WTC11 (cell line): Measurements from ENCODE around the gene FOXA2. TPM values are rescaled to one million over a fixed set of nuclear protein-coding genes. Genes with fewer than 3 reads are reported as not detected.

ENCODE experiments used
- ATAC-seq: fragments of 200-7000 bp; cut with Tn5 transposase; 2 replicates; pipeline ENCODE4 v1.10.0; 2021; ENCODE audit warnings: mild to moderate bottlenecking, moderate library complexity
- CTCF ChIA-PET: fragments of 300-600 bp; sonication (Branson Sonifier 250); formaldehyde crosslinking; loops from one replicate; lab custom pipeline; 2021; ENCODE audit warnings: antibody characterized with exemption; lab: Charles Lee
- POLR2A ChIA-PET: fragments of 350-600 bp; sonication (Branson Sonifier 250); formaldehyde crosslinking; loops from one replicate; lab custom pipeline; 2021; ENCODE audit warnings: antibody characterized with exemption; lab: Charles Lee
- DNase-seq: peaks from one replicate; pipeline ENCODE4 v3.0.0; 2021; ENCODE audit warnings: low spot score
- H3K27ac Mint-ChIP-seq: 2 replicates; pipeline ENCODE4 v1.8.0; 2021; ENCODE audit warnings: mixed read lengths
- H3K27me3 Mint-ChIP-seq: 2 replicates; pipeline ENCODE4 v1.8.0; 2021; ENCODE audit warnings: low read depth, mild to moderate bottlenecking, moderate library complexity, mixed read lengths
- H3K36me3 Mint-ChIP-seq: 2 replicates; pipeline ENCODE4 v1.8.0; 2021; ENCODE audit warnings: mixed read lengths
- H3K4me1 Mint-ChIP-seq: 2 replicates; pipeline ENCODE4 v1.8.0; 2022; ENCODE audit warnings: mixed read lengths
- H3K4me3 Mint-ChIP-seq: 2 replicates; pipeline ENCODE4 v1.8.0; 2021; ENCODE audit warnings: mild to moderate bottlenecking, moderate library complexity, mixed read lengths
- H3K9me3 Mint-ChIP-seq: 2 replicates; pipeline ENCODE4 v1.8.0; 2021; ENCODE audit warnings: mixed read lengths
- AFF4 ChIP-seq: sonication (generic); formaldehyde crosslinking; IDR thresholded peaks from 2 replicates; pipeline ENCODE4 v1.8.1; 2023; ENCODE audit warnings: mild to moderate bottlenecking, missing genetic modification reagents, borderline replicate concordance
- CBFB ChIP-seq: sonication (generic); formaldehyde crosslinking; IDR thresholded peaks from 2 replicates; pipeline ENCODE4 v1.8.1; 2022; ENCODE audit warnings: mild to moderate bottlenecking, low read depth, missing genetic modification reagents
- CREB1 ChIP-seq: sonication (generic); formaldehyde crosslinking; IDR thresholded peaks from 2 replicates; pipeline ENCODE4 v1.8.0; 2023; ENCODE audit warnings: mild to moderate bottlenecking, missing genetic modification reagents
- CREM ChIP-seq: sonication (generic); formaldehyde crosslinking; IDR thresholded peaks from 2 replicates; pipeline ENCODE4 v1.8.1; 2022; ENCODE audit warnings: mild to moderate bottlenecking, missing genetic modification reagents, moderate library complexity
- CTCF ChIP-seq: fragments of 200-600 bp; IDR thresholded peaks from 2 replicates; pipeline ENCODE4 v1.8.0; 2022; ENCODE audit warnings: antibody characterized with exemption
- ELF4 ChIP-seq: sonication (generic); formaldehyde crosslinking; IDR thresholded peaks from 2 replicates; pipeline ENCODE4 v1.8.1; 2022; ENCODE audit warnings: low read depth, mild to moderate bottlenecking, moderate library complexity, missing genetic modification reagents
- FOXK1 ChIP-seq: sonication (generic); formaldehyde crosslinking; IDR thresholded peaks from 2 replicates; pipeline ENCODE4 v1.8.0; 2022; ENCODE audit warnings: mild to moderate bottlenecking, moderate library complexity, missing genetic modification reagents
- GABPB1 ChIP-seq: sonication (generic); formaldehyde crosslinking; IDR thresholded peaks from 2 replicates; pipeline ENCODE4 v1.8.1; 2023; ENCODE audit warnings: mild to moderate bottlenecking, missing genetic modification reagents
- IRF2 ChIP-seq: sonication (generic); formaldehyde crosslinking; IDR thresholded peaks from 2 replicates; pipeline ENCODE4 v1.8.0; 2022; ENCODE audit warnings: low read depth, missing genetic modification reagents, borderline replicate concordance
- NFYB ChIP-seq: sonication (generic); formaldehyde crosslinking; conservative IDR thresholded peaks from 2 replicates; pipeline ENCODE4 v1.8.0; 2022; ENCODE audit warnings: low read depth, missing genetic modification reagents
- NR1H2 ChIP-seq: sonication (generic); formaldehyde crosslinking; IDR thresholded peaks from 2 replicates; pipeline ENCODE4 v1.9.0; 2021; ENCODE audit warnings: mild to moderate bottlenecking, moderate library complexity, missing genetic modification reagents
- OVOL2 ChIP-seq: fragments of 250-450 bp; sonication (Bioruptor Pico); IDR thresholded peaks from 2 replicates; pipeline ENCODE4 v1.9.0; 2021; ENCODE audit warnings: mild to moderate bottlenecking, borderline replicate concordance
- RORB ChIP-seq: fragments of 250-450 bp; sonication (Bioruptor Pico); IDR thresholded peaks from 2 replicates; pipeline ENCODE4 v1.9.0; 2021; ENCODE audit warnings: mild to moderate bottlenecking
- TEAD1 ChIP-seq: sonication (generic); formaldehyde crosslinking; IDR thresholded peaks from 2 replicates; pipeline ENCODE4 v1.8.0; 2022; ENCODE audit warnings: mild to moderate bottlenecking, missing genetic modification reagents
- ZBTB21 ChIP-seq: sonication (generic); formaldehyde crosslinking; IDR thresholded peaks from 2 replicates; pipeline ENCODE4 v1.8.1; 2023; ENCODE audit warnings: mild to moderate bottlenecking, missing genetic modification reagents, borderline replicate concordance
- ZNF121 ChIP-seq: sonication (generic); formaldehyde crosslinking; IDR thresholded peaks from 2 replicates; pipeline ENCODE4 v1.8.0; 2023; ENCODE audit warnings: missing genetic modification reagents
- ZNF423 ChIP-seq: fragments of 250-450 bp; sonication (Bioruptor Pico); IDR thresholded peaks from 2 replicates; pipeline ENCODE4 v2.1.2; 2022; ENCODE audit warnings: mild to moderate bottlenecking, moderate library complexity
- total RNA-seq: library from RNA; stranded (reverse); gene quantifications from 3 replicates; pipeline ENCODE4 v1.2.3, GENCODE V29; 2021
- TF ChIP-seq, protein P1 (sequence below): sonication (generic); formaldehyde crosslinking; IDR thresholded peaks from 2 replicates; pipeline ENCODE4 v1.8.1; 2022; ENCODE audit warnings: mild to moderate bottlenecking, missing genetic modification reagents, moderate library complexity, borderline replicate concordance
- TF ChIP-seq, protein P2 (sequence below): sonication (generic); formaldehyde crosslinking; IDR thresholded peaks from 2 replicates; pipeline ENCODE4 v1.8.0; 2022; ENCODE audit warnings: mild to moderate bottlenecking, missing genetic modification reagents

The FOXA2 gene
- total RNA-seq, 1 experiment from 2014 or later = 3.1 TPM

- Mint-ChIP-seq H3K27ac (no peak overlapping the region), H3K4me1 (peaks cover 41% of the 10 kb centered on the region), H3K9me3 (no peaks in the 10 kb centered on the region), H3K27me3 (peaks cover 17% of the 10 kb centered on the region)
- POLR2A ChIA-PET = no interaction called here
- CTCF ChIA-PET = no interaction called here
- no peak for ATAC-seq
- TF ChIP-seq ZBTB21 (CRISPR knock-in tag) (no peak), ELF4 (CRISPR knock-in tag) (no peak), IRF2 (CRISPR knock-in tag) (no peak), GABPB1 (CRISPR knock-in tag) (no peak), FOXK1 (CRISPR knock-in tag) (no peak), AFF4 (CRISPR knock-in tag) (no peak), CBFB (no peak), OVOL2 (no peak), RORB (no peak), ZNF121 (CRISPR knock-in tag) (no peak), CTCF (no peak), TEAD1 (CRISPR knock-in tag) (no peak), CREB1 (no peak), NFYB (CRISPR knock-in tag) (no peak), ZNF423 (no peak), CREM (CRISPR knock-in tag) (no peak), NR1H2 (CRISPR knock-in tag) (no peak)
- TF ChIP-seq, protein P1, sequence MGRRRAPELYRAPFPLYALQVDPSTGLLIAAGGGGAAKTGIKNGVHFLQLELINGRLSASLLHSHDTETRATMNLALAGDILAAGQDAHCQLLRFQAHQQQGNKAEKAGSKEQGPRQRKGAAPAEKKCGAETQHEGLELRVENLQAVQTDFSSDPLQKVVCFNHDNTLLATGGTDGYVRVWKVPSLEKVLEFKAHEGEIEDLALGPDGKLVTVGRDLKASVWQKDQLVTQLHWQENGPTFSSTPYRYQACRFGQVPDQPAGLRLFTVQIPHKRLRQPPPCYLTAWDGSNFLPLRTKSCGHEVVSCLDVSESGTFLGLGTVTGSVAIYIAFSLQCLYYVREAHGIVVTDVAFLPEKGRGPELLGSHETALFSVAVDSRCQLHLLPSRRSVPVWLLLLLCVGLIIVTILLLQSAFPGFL (CRISPR knock-in tag) = no peak
- TF ChIP-seq, protein P2, sequence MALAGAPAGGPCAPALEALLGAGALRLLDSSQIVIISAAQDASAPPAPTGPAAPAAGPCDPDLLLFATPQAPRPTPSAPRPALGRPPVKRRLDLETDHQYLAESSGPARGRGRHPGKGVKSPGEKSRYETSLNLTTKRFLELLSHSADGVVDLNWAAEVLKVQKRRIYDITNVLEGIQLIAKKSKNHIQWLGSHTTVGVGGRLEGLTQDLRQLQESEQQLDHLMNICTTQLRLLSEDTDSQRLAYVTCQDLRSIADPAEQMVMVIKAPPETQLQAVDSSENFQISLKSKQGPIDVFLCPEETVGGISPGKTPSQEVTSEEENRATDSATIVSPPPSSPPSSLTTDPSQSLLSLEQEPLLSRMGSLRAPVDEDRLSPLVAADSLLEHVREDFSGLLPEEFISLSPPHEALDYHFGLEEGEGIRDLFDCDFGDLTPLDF (CRISPR knock-in tag) = no peak
- TF ChIP-seq, all 79 proteins: peak for 0
- Mint-ChIP-seq H3K36me3 (no peaks in the 10 kb centered on the region), H3K4me3 (no peak overlapping the region)
- DNase-seq = no peak
Measured at GRCh38 chr20:22531056-22531615, 53.2 kb downstream of the FOXA2 start.
